PC-3 (cell line): ENCODE measurements around the gene TLDC2. TPM values are rescaled to one million over a fixed set of nuclear protein-coding genes. Genes with fewer than 3 reads are reported as not detected.
"Not testable (repeated sequence)": the region's sequence is repeated elsewhere in the genome, so short reads cannot be mapped to it uniquely, and the experiment has no call there.

ENCODE experiments used
- ATAC-seq: fragments of 200-7000 bp; cut with Tn5 transposase; 2 replicates; pipeline ENCODE4 v1.9.1; 2020; ENCODE audit warnings: mild to moderate bottlenecking, moderate library complexity
- BruUV-seq: library from RNA; stranded (reverse); fragments of 400-500 nt; replicated peaks from 2 replicates; lab custom pipeline; 2021; lab: Mats Ljungman, UMichigan
- CTCF ChIA-PET: fragments of 300-600 bp; sonication (Branson Sonifier 250); formaldehyde crosslinking; loops from one replicate; lab custom pipeline; 2022; ENCODE audit warnings: antibody characterized with exemption; lab: Charles Lee
- POLR2A ChIA-PET: fragments of 300-600 bp; sonication (Branson Sonifier 250); formaldehyde crosslinking; loops from one replicate; lab custom pipeline; 2022; ENCODE audit warnings: antibody characterized with exemption; ENCODE audit not compliant: unreplicated experiment; lab: Charles Lee
- DNase-seq: peaks from one replicate; pipeline ENCODE4 v3.0.0-alpha.2; 2015
- H2AFZ ChIP-seq: fragments of 300-600 bp; sonication (generic); 2 replicates; pipeline ENCODE4 v1.6.0; 2016; ENCODE audit warnings: antibody characterized with exemption, low read length
- H3F3A ChIP-seq: fragments of 300-600 bp; sonication (generic); one replicate; pipeline ENCODE4 v1.6.0; 2017; ENCODE audit warnings: antibody characterized with exemption, low read length, control low read depth, mild to moderate bottlenecking; ENCODE audit not compliant: unreplicated experiment
- H3K27ac ChIP-seq: fragments of 300-600 bp; sonication (generic); 2 replicates; pipeline ENCODE4 v1.5.1; 2016; ENCODE audit warnings: mild to moderate bottlenecking, low read length
- H3K27me3 ChIP-seq: fragments of 300-600 bp; sonication (generic); 2 replicates; pipeline ENCODE4 v1.6.1; 2016; ENCODE audit warnings: low read length, mixed read lengths
- H3K36me3 ChIP-seq: fragments of 300-600 bp; sonication (generic); 2 replicates; pipeline ENCODE4 v1.6.1; 2016; ENCODE audit warnings: low read depth, mixed run types, low read length, mixed read lengths
- H3K4me1 ChIP-seq: fragments of 300-600 bp; sonication (generic); 2 replicates; pipeline ENCODE4 v1.5.1; 2016; ENCODE audit warnings: low read length; ENCODE audit not compliant: insufficient read depth
- H3K4me2 ChIP-seq: fragments of 300-600 bp; sonication (generic); 2 replicates; pipeline ENCODE4 v1.6.0; 2016; ENCODE audit warnings: low read length
- H3K4me3 ChIP-seq: fragments of 300-600 bp; sonication (generic); 2 replicates; pipeline ENCODE4 v1.5.1; 2016; ENCODE audit warnings: mild to moderate bottlenecking, low read length, mixed read lengths
- H3K79me2 ChIP-seq: fragments of 300-600 bp; sonication (generic); 2 replicates; pipeline ENCODE4 v1.6.1; 2017; ENCODE audit warnings: low read length, mixed read lengths
- H3K9ac ChIP-seq: fragments of 300-600 bp; sonication (generic); 2 replicates; pipeline ENCODE4 v1.6.0; 2016; ENCODE audit warnings: mild to moderate bottlenecking, low read length
- H3K9me2 ChIP-seq: fragments of 300-600 bp; sonication (generic); replicated peaks from 2 replicates; pipeline ENCODE4 v1.6.1; 2016; ENCODE audit warnings: mixed run types, low read length, mixed read lengths
- H3K9me3 ChIP-seq: fragments of 300-600 bp; sonication (generic); 2 replicates; pipeline ENCODE4 v1.6.1; 2016; ENCODE audit warnings: low read length, mixed read lengths
- H4K20me1 ChIP-seq: fragments of 300-600 bp; sonication (generic); 2 replicates; pipeline ENCODE4 v1.6.1; 2016; ENCODE audit warnings: low read length, mixed read lengths
- EZH2 ChIP-seq: fragments of 300-600 bp; sonication (generic); IDR thresholded peaks from one replicate; pipeline ENCODE4 v1.6.1; 2017; ENCODE audit warnings: antibody characterized with exemption, mild to moderate bottlenecking, low read length; ENCODE audit not compliant: unreplicated experiment
- EZH2phosphoT487 ChIP-seq: fragments of 300-600 bp; sonication (generic); IDR thresholded peaks from 2 replicates; pipeline ENCODE4 v1.6.1; 2018; ENCODE audit warnings: mild to moderate bottlenecking, antibody characterized with exemption, low read length, borderline replicate concordance
- intact Hi-C: fragments of 100-400 bp; cut with micrococcal nuclease; formaldehyde crosslinking; loops from 2 replicates; pipeline ENCODE4 v1.9.0; 2023
- total RNA-seq: library from RNA; depleted of rRNA; stranded (reverse); fragments of >200 nt; gene quantifications from 2 replicates; pipeline ENCODE4 v1.2.3, GENCODE V29; 2014
- TF ChIP-seq, protein P1 (sequence below): fragments of 300-600 bp; sonication (generic); conservative IDR thresholded peaks from 2 replicates; pipeline ENCODE4 v1.5.1; 2017; ENCODE audit warnings: antibody characterized with exemption, low read depth, mild to moderate bottlenecking, low read length

TLDC2 gene
- total RNA-seq, 1 experiment from 2014 or later, result not detected

DNA sequence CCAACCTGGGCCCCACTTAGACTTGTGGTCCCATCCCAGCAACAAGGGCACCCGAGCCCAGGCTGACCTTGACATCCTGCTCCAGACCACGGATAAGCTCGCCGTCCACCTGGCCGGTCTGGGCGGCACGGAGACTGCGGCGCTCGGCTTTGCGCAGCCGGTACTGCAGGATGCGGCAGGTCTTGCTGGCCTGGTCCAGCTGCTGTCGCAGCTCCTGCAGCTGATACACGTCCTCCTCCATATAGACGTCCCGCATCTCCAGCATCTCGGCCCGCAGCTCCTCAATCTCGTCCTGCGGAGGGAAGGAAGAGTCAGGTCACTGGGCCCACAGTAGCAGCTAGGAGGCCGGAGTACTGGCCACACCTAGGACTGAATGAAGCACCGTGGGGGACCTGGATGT lies 36.8 kb upstream of the TLDC2 start:
- H3K4me3 ChIP-seq, result no peak overlapping the region
- no peak overlapping the region for H3K9ac ChIP-seq
- no peaks in the 10 kb centered on the region for H3K27me3 ChIP-seq
- BruUV-seq, result no TSS peak
- DNase-seq, result no peak
- no peaks in the 10 kb centered on the region for H4K20me1 ChIP-seq
- intact Hi-C loops, result loop anchor here (5.0 kb wide), 1 partner anchor 48 kb away; no protein-coding TSS in a partner anchor
- H3K4me1 ChIP-seq, result peaks cover 18% of the 10 kb centered on the region
- no peak for ATAC-seq
- H3K9me2 ChIP-seq, result no peaks in the 10 kb centered on the region
- ChIA-PET POLR2A (no interaction called here), CTCF (no interaction called here)
- H2AFZ ChIP-seq, result no peak overlapping the region
- peaks cover 8% of the 10 kb centered on the region; the same call in 1 of the 2 replicates for H3K79me2 ChIP-seq
- no peak overlapping the region for H3K4me2 ChIP-seq
- H3K9me3 ChIP-seq, result no peaks in the 10 kb centered on the region
- no peak overlapping the region for H3K27ac ChIP-seq
- peaks cover 5% of the 10 kb centered on the region for H3K36me3 ChIP-seq
- H3F3A ChIP-seq, result no peaks in the 10 kb centered on the region
- TF ChIP-seq EZH2phosphoT487 (no peak), EZH2 (no peak)
- TF ChIP-seq, protein P1, sequence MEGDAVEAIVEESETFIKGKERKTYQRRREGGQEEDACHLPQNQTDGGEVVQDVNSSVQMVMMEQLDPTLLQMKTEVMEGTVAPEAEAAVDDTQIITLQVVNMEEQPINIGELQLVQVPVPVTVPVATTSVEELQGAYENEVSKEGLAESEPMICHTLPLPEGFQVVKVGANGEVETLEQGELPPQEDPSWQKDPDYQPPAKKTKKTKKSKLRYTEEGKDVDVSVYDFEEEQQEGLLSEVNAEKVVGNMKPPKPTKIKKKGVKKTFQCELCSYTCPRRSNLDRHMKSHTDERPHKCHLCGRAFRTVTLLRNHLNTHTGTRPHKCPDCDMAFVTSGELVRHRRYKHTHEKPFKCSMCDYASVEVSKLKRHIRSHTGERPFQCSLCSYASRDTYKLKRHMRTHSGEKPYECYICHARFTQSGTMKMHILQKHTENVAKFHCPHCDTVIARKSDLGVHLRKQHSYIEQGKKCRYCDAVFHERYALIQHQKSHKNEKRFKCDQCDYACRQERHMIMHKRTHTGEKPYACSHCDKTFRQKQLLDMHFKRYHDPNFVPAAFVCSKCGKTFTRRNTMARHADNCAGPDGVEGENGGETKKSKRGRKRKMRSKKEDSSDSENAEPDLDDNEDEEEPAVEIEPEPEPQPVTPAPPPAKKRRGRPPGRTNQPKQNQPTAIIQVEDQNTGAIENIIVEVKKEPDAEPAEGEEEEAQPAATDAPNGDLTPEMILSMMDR, result no peak

DNA sequence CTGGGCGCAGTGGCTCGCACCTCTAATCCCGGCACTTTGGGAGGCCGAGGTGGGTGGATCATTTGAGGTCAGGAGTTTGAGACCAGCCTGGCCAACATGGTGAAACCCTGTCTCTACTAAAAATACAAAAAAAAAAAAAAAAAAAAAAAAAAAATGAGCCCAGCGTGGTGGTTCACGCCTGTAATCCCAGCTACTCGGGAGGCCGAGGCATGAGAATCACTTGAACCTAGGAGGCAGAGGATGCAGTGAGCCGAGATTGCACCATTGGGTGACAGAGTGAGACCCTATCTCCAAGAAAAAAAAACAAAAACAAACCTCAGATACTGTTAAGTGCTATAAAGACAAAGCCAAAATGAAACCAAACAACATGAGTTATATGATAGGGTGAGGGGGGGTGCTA lies 34.9 kb upstream of the TLDC2 start:
- H3K4me2 ChIP-seq, POLR2A ChIA-PET, H3K79me2 ChIP-seq, DNase-seq, H3K27ac ChIP-seq, H3K9ac ChIP-seq, H3K4me3 ChIP-seq, H3K27me3 ChIP-seq, H3K36me3 ChIP-seq, BruUV-seq, H4K20me1 ChIP-seq, H3K9me3 ChIP-seq, H3F3A ChIP-seq, H2AFZ ChIP-seq, intact Hi-C loops, ATAC-seq, H3K9me2 ChIP-seq, CTCF ChIA-PET: not testable (repeated sequence)
- H3K4me1 ChIP-seq, result peaks cover 11% of the 10 kb centered on the region

DNA sequence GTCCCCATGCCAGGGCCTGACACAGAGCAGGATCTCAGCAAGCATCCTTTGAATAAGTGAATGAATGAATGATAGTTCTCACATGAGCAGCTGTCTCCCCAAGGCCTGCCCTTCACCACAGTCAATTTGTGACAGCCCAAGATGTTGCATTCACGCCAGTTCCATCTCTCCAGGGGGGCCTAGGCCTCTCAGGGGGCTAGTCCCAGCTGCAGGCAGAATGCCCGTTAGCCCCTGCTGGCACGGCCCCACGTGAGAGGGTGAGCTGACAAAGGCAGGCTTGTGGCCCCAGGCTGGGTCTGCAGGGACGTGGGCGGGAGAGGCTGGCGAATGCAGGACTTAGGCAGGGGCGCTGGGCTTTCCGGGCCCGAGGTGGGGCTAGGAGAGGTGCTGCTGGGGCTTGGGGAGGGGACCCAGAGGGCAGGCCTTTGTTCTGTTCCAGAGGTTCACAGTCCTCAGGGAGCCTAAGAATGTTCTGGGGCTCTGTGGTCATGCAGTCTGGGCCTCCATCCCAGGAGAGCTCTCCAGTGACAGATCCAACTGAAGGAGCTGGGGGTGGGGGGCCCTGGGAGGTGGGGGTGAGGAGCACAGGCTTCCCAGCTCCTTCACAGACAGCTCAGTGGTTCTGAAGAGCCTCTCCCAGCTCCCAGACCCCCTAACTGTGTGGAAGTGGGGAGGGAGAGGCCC lies 30.5 kb upstream of the TLDC2 start:
- BruUV-seq, result no TSS peak
- Histone ChIP-seq H3K9me3 (no peaks in the 10 kb centered on the region), H3K9me2 (no peaks in the 10 kb centered on the region), H3K9ac (no peak overlapping the region), H2AFZ (no peak overlapping the region), H4K20me1 (0 out of 2 replicates have a peak, but pooled peaks cover 3% of the 10 kb centered on the region), H3K4me2 (no peak overlapping the region), H3K79me2 (peaks cover 36% of the 10 kb centered on the region), H3K4me1 (peaks cover 5% of the 10 kb centered on the region; the same call in 1 of the 2 replicates), H3K27me3 (no peaks in the 10 kb centered on the region), H3K36me3 (no peaks in the 10 kb centered on the region), H3K27ac (no peak overlapping the region), H3K4me3 (no peak overlapping the region), H3F3A (no peaks in the 10 kb centered on the region)
- ChIA-PET POLR2A (interaction anchor here (0.5 kb wide), 1 partner anchor 10 kb away, joined by 4 read pairs; no protein-coding TSS in a partner anchor), CTCF (interaction anchor here (0.6 kb wide), 1 partner anchor 9 kb away, joined by 3 read pairs; no protein-coding TSS in a partner anchor)
- ATAC-seq (no peak), DNase-seq (no peak)
- TF ChIP-seq, protein P1, result no peak
- TF ChIP-seq EZH2phosphoT487 (no peak), EZH2 (no peak)
- intact Hi-C loops, result no loop called here
